GM10266 (cell line): ENCODE results near the gene PDE4B.
A peak's percentile ranks its signal among the peaks of the same experiment; 100 is the strongest.

Source experiments
- DNase-seq: peaks from one replicate; pipeline ENCODE4 v3.0.0; 2012; ENCODE audit errors: extremely low spot score
- CTCF ChIP-seq: IDR thresholded peaks from 2 replicates; pipeline ENCODE4 v1.5.1; 2012; ENCODE audit warnings: mild to moderate bottlenecking, low read depth; ENCODE audit not compliant: control insufficient read depth, insufficient read depth; ENCODE audit errors: missing control alignments

The PDE4B gene

GRCh38 chr1:65791396-65791795, 1.3 kb upstream of the PDE4B start:
- no peak for TF ChIP-seq CTCF
- DNase-seq, result no peak

- TF ChIP-seq CTCF, result no peak
- no peak for DNase-seq
These were observed 660 bp upstream of the PDE4B start for GRCh38 chr1:65791801-65792668.

GRCh38 chr1:65793359-65793732, 651 bp downstream of the PDE4B start:
- TF ChIP-seq CTCF, result no peak
- no peak for DNase-seq

- no peak for TF ChIP-seq CTCF
- no peak for DNase-seq
These were observed 2.6 kb downstream of the PDE4B start for GRCh38 chr1:65795311-65795710.

GRCh38 chr1:65799601-65800000, 6.9 kb downstream of the PDE4B start:
- DNase-seq, result no peak

GRCh38 chr1:65804584-65804983, 11.9 kb downstream of the PDE4B start:
- no peak for DNase-seq
- TF ChIP-seq CTCF, result no peak

More at GRCh38 chr1:65799601-65800000, 6.9 kb downstream of the PDE4B start:
- TF ChIP-seq CTCF, result no peak

GRCh38 chr1:65812065-65812464, 19.4 kb downstream of the PDE4B start:
- no peak for TF ChIP-seq CTCF
- peak; percentile 71 for DNase-seq
